ENCODE results near the gene SCARB2.

The SCARB2 gene

GRCh38 chr4:76120199-76120598 lies 93.4 kb downstream of the SCARB2 start:
- Histone ChIP-seq H3K79me2 (ENCODE audit: insufficient read depth, low read length) (no peaks in the 10 kb centered on the region), H3K36me3 (ENCODE audit: insufficient read depth, low read length) (peaks cover 83% of the 10 kb centered on the region)
- TF ChIP-seq CTCF (conservative IDR thresholded peaks at IDR 0.05; ENCODE audit: low read length) (no peak), EZH2phosphoT487 (IDR thresholded peaks at IDR 0.05; ENCODE audit: borderline replicate concordance) (no peak)

GRCh38 chr4:76117536-76117935 lies 96.1 kb downstream of the SCARB2 start:
- H3K79me2 ChIP-seq (ENCODE audit: insufficient read depth, low read length), result no peaks in the 10 kb centered on the region
- no peak overlapping the region for H2AFZ ChIP-seq (ENCODE audit: low read length)
- TF ChIP-seq CTCF (conservative IDR thresholded peaks at IDR 0.05; ENCODE audit: low read length), result no peak
- no peak for TF ChIP-seq EZH2phosphoT487 (IDR thresholded peaks at IDR 0.05; ENCODE audit: borderline replicate concordance)
- H3K9me3 ChIP-seq (ENCODE audit: insufficient read depth, low read depth, low read length), result no peaks in the 10 kb centered on the region
- H3K36me3 ChIP-seq (ENCODE audit: insufficient read depth, low read length), result peaks cover 86% of the 10 kb centered on the region
- H3K9ac ChIP-seq (ENCODE audit: low read depth, low read length, poor library complexity, severe bottlenecking), result no peak overlapping the region
- H3F3A ChIP-seq (ENCODE audit: low read depth), result no peaks in the 10 kb centered on the region
- H3K27me3 ChIP-seq (ENCODE audit: insufficient read depth, low read length, poor library complexity, severe bottlenecking), result no peaks in the 10 kb centered on the region
- H3K9me2 ChIP-seq (replicated peaks; ENCODE audit: low read depth, low read length), result no peaks in the 10 kb centered on the region
- no peaks in the 10 kb centered on the region for H4K20me1 ChIP-seq (ENCODE audit: insufficient read depth, low read length, poor library complexity, severe bottlenecking)
- no peak overlapping the region for H3K4me2 ChIP-seq (ENCODE audit: low read depth, low read length, poor library complexity, severe bottlenecking)
- no peak overlapping the region for H3K4me3 ChIP-seq (ENCODE audit: low read length, poor library complexity, severe bottlenecking)
- no peaks in the 10 kb centered on the region for H3K4me1 ChIP-seq (ENCODE audit: insufficient read depth, low read length, poor library complexity, severe bottlenecking)

More at GRCh38 chr4:76120199-76120598, 93.4 kb downstream of the SCARB2 start:
- no peak overlapping the region for H3K9ac ChIP-seq (ENCODE audit: low read depth, low read length, poor library complexity, severe bottlenecking)
- no peaks in the 10 kb centered on the region for H3K4me1 ChIP-seq (ENCODE audit: insufficient read depth, low read length, poor library complexity, severe bottlenecking)
- no peak overlapping the region for H3K4me3 ChIP-seq (ENCODE audit: low read length, poor library complexity, severe bottlenecking)
- no peak overlapping the region for H3K4me2 ChIP-seq (ENCODE audit: low read depth, low read length, poor library complexity, severe bottlenecking)
- no peaks in the 10 kb centered on the region for H3K27me3 ChIP-seq (ENCODE audit: insufficient read depth, low read length, poor library complexity, severe bottlenecking)
- H3F3A ChIP-seq (ENCODE audit: low read depth), result no peaks in the 10 kb centered on the region
- no peak overlapping the region for H2AFZ ChIP-seq (ENCODE audit: low read length)
- H4K20me1 ChIP-seq (ENCODE audit: insufficient read depth, low read length, poor library complexity, severe bottlenecking), result no peaks in the 10 kb centered on the region
- no peaks in the 10 kb centered on the region for H3K9me3 ChIP-seq (ENCODE audit: insufficient read depth, low read depth, low read length)
- H3K9me2 ChIP-seq (replicated peaks; ENCODE audit: low read depth, low read length), result no peaks in the 10 kb centered on the region

- no peaks in the 10 kb centered on the region for H3K9me3 ChIP-seq (ENCODE audit: insufficient read depth, low read depth, low read length)
- H2AFZ ChIP-seq (ENCODE audit: low read length), result no peak overlapping the region
- H4K20me1 ChIP-seq (ENCODE audit: insufficient read depth, low read length, poor library complexity, severe bottlenecking), result no peaks in the 10 kb centered on the region
- H3F3A ChIP-seq (ENCODE audit: low read depth), result no peaks in the 10 kb centered on the region
- H3K4me3 ChIP-seq (ENCODE audit: low read length, poor library complexity, severe bottlenecking), result no peak overlapping the region
- H3K4me1 ChIP-seq (ENCODE audit: insufficient read depth, low read length, poor library complexity, severe bottlenecking), result no peaks in the 10 kb centered on the region
- H3K36me3 ChIP-seq (ENCODE audit: insufficient read depth, low read length), result peaks cover 83% of the 10 kb centered on the region
- no peaks in the 10 kb centered on the region for H3K79me2 ChIP-seq (ENCODE audit: insufficient read depth, low read length)
- no peaks in the 10 kb centered on the region for H3K27me3 ChIP-seq (ENCODE audit: insufficient read depth, low read length, poor library complexity, severe bottlenecking)
- H3K9ac ChIP-seq (ENCODE audit: low read depth, low read length, poor library complexity, severe bottlenecking), result no peak overlapping the region
- no peaks in the 10 kb centered on the region for H3K9me2 ChIP-seq (replicated peaks; ENCODE audit: low read depth, low read length)
- no peak overlapping the region for H3K4me2 ChIP-seq (ENCODE audit: low read depth, low read length, poor library complexity, severe bottlenecking)
- no peak for TF ChIP-seq CTCF (conservative IDR thresholded peaks at IDR 0.05; ENCODE audit: low read length)
Observed at GRCh38 chr4:76116821-76117220, 96.8 kb downstream of the SCARB2 start.

Measured in Loucy (cell line).